CD14-positive monocyte (primary cell): Measurements from ENCODE around the gene ALDH1A3. TPM values are rescaled to one million over a fixed set of nuclear protein-coding genes. Genes with fewer than 3 reads are reported as not detected.

Experiments used
- DNase-seq, 3 donors: peaks; one replicate each; pipeline ENCODE4 v3.0.0-alpha.2; 2011 to 2022
- H2AFZ ChIP-seq: 2 replicates; pipeline ENCODE4 v1.6.0; 2012; ENCODE audit warnings: mild to moderate bottlenecking, low read depth, low read length, inconsistent platforms; ENCODE audit not compliant: insufficient read depth, poor library complexity, severe bottlenecking
- H3K27ac ChIP-seq, 2 donors: 1 replicate in 1 of 2; 2 replicates in 1 of 2; pipeline ENCODE4 v1.5.1; 2012 to 2013; ENCODE audit warnings: low read length in 2 of 2, control low read depth in 1 of 2, inconsistent platforms in 1 of 2, low read depth in 1 of 2, mild to moderate bottlenecking in 1 of 2
- H3K27me3 ChIP-seq, 2 donors: one replicate each; pipeline versions ENCODE4 v1.6.0 to v1.6.1; 2011 to 2013; ENCODE audit warnings: low read length in 2 of 2; ENCODE audit not compliant: control insufficient read depth in 2 of 2, insufficient read depth in 2 of 2
- H3K36me3 ChIP-seq, 2 donors: replicated peaks in 1 of 2; 1 replicate in 1 of 2; 2 replicates in 1 of 2; pipeline versions ENCODE4 v1.5.1 to v1.6.1; 2012 to 2013; ENCODE audit warnings: low read length in 2 of 2, control low read depth in 1 of 2, inconsistent platforms in 1 of 2, mild to moderate bottlenecking in 1 of 2; ENCODE audit not compliant: insufficient read depth in 2 of 2, control insufficient read depth in 1 of 2
- H3K4me1 ChIP-seq, 2 donors: 1 replicate in 1 of 2; 2 replicates in 1 of 2; pipeline versions ENCODE4 v1.5.1 to v1.6.1; 2012 to 2013; ENCODE audit warnings: low read length in 2 of 2, control low read depth in 1 of 2, inconsistent platforms in 1 of 2, mild to moderate bottlenecking in 1 of 2, moderate library complexity in 1 of 2; ENCODE audit not compliant: insufficient read depth in 2 of 2, control insufficient read depth in 1 of 2
- H3K4me2 ChIP-seq: replicated peaks from 2 replicates; pipeline ENCODE3; 2012; ENCODE audit warnings: low read length, moderate library complexity, mild to moderate bottlenecking; ENCODE audit not compliant: poor library complexity, severe bottlenecking; ENCODE audit errors: extremely low read depth
- H3K4me3 ChIP-seq, 3 experiments: fragments of 200-600 bp in 1 of 3; sonication (generic) in 1 of 3; replicated peaks in 1 of 3; 1 replicate in 2 of 3; 2 replicates in 1 of 3; pipeline ENCODE4 v1.5.1; 2011 to 2013; ENCODE audit warnings: low read length in 3 of 3, mild to moderate bottlenecking in 3 of 3, control low read depth in 2 of 3, low read depth in 2 of 3, inconsistent platforms in 1 of 3, moderate library complexity in 1 of 3
- H3K79me2 ChIP-seq: 2 replicates; pipeline ENCODE4 v1.6.0; 2012; ENCODE audit warnings: mild to moderate bottlenecking, control low read depth, inconsistent platforms, low read length, moderate library complexity; ENCODE audit not compliant: insufficient read depth
- H3K9ac ChIP-seq: 2 replicates; pipeline ENCODE4 v1.6.0; 2017; ENCODE audit warnings: low read length, mild to moderate bottlenecking; ENCODE audit not compliant: insufficient read depth, poor library complexity, severe bottlenecking
- H3K9me3 ChIP-seq, 2 donors: replicated peaks in 1 of 2; 1 replicate in 1 of 2; 2 replicates in 1 of 2; pipeline versions ENCODE4 v1.5.1 to v1.6.1; 2012 to 2013; ENCODE audit warnings: low read length in 2 of 2, control low read depth in 1 of 2; ENCODE audit not compliant: control insufficient read depth in 1 of 2, insufficient read depth in 1 of 2
- H4K20me1 ChIP-seq: 2 replicates; pipeline ENCODE4 v1.6.0; 2012; ENCODE audit warnings: mild to moderate bottlenecking, low read length, control low read depth, moderate library complexity; ENCODE audit not compliant: insufficient read depth
- H3K27ac Mint-ChIP-seq, 7 donors: one replicate each; pipeline ENCODE4 v1.8.0; 2020; ENCODE audit warnings: mild to moderate bottlenecking in 7 of 7, mixed read lengths in 7 of 7, moderate library complexity in 6 of 7, inconsistent platforms in 2 of 7
- H3K27me3 Mint-ChIP-seq, 3 donors: one replicate each; pipeline ENCODE4 v1.8.0; 2021 to 2022; ENCODE audit warnings: low read depth in 3 of 3, mild to moderate bottlenecking in 3 of 3, mixed read lengths in 3 of 3, moderate library complexity in 3 of 3, inconsistent platforms in 1 of 3
- H3K36me3 Mint-ChIP-seq, 2 donors: one replicate each; pipeline ENCODE4 v1.8.0; 2020; ENCODE audit warnings: mixed read lengths in 2 of 2, inconsistent platforms in 1 of 2, mild to moderate bottlenecking in 1 of 2
- H3K4me1 Mint-ChIP-seq: one replicate; pipeline ENCODE4 v1.8.0; 2020; ENCODE audit warnings: mild to moderate bottlenecking, mixed read lengths
- H3K4me3 Mint-ChIP-seq, 2 donors: one replicate each; pipeline ENCODE4 v1.8.0; 2020; ENCODE audit warnings: mild to moderate bottlenecking in 2 of 2, mixed read lengths in 2 of 2, moderate library complexity in 1 of 2
- H3K9me3 Mint-ChIP-seq, 7 donors: one replicate each; pipeline ENCODE4 v1.8.0; 2020 to 2022; ENCODE audit warnings: mixed read lengths in 7 of 7, mild to moderate bottlenecking in 6 of 7, moderate library complexity in 6 of 7, inconsistent platforms in 2 of 7
- WGBS: methylation state at CpG from one replicate; pipeline ENCODE4 v1.1.5; 2013; ENCODE audit warnings: missing lambda C conversion rate; ENCODE audit not compliant: insufficient coverage; 5-methylcytosine and 5-hydroxymethylcytosine counted together
- intact Hi-C, 2 donors: fragments of 100-400 bp; cut with micrococcal nuclease; formaldehyde crosslinking; loops; one replicate each; pipeline versions ENCODE4 v1.15.0 to v1.15.1; 2023
- polyA plus RNA-seq, 3 donors: library from polyadenylated mRNA; depleted of rRNA in 1 of 3; unstranded in 2 of 3; stranded (reverse) in 1 of 3; fragments of 300-500 nt in 2 of 3; fragments of >200 nt in 1 of 3; fragmentation: Illumina TruSeq in 2 of 3; gene quantifications; 1 replicate in 2 of 3; 2 replicates in 1 of 3; pipeline ENCODE4 v1.2.3, GENCODE V29; 2012 to 2021
- TF ChIP-seq, protein P1 (sequence below): fragments of 200-600 bp; IDR thresholded peaks from one replicate; pipeline ENCODE4 v1.8.0; 2022; ENCODE audit warnings: antibody characterized with exemption, mild to moderate bottlenecking

ALDH1A3 gene
- polyA plus RNA-seq, 3 donors, result not detected

- Histone ChIP-seq H3K9me3 (no peaks in the 10 kb centered on the region), H3K4me2 (no peak overlapping the region), H3K36me3 (no peaks in the 10 kb centered on the region), H3K27ac (no peak overlapping the region), H2AFZ (peak overlapping the region; percentile 21), H3K79me2 (no peaks in the 10 kb centered on the region), H3K4me1 (peaks cover 14 to 15% of the 10 kb centered on the region in 2 donors), H3K4me3 (no peak overlapping the region), H3K27me3 (peaks cover 0 to 4% of the 10 kb centered on the region in 2 donors), H4K20me1 (no peaks in the 10 kb centered on the region), H3K9ac (no peak overlapping the region)
- peaks cover 3 to 17% (median 6%) of the 10 kb centered on the region in 3 donors for H3K27me3 Mint-ChIP-seq
- intact Hi-C loops, result no loop called here
- H3K4me1 Mint-ChIP-seq, result peaks cover 22% of the 10 kb centered on the region
- H3K4me3 Mint-ChIP-seq, result no peak overlapping the region
- whole genome bisulfite sequencing, result 100% methylated on average over 7 of the region's 13 CpGs
- no peak overlapping the region for H3K27ac Mint-ChIP-seq
- no peaks in the 10 kb centered on the region for H3K36me3 Mint-ChIP-seq
- H3K9me3 Mint-ChIP-seq, result no peaks in the 10 kb centered on the region
- TF ChIP-seq, protein P1, sequence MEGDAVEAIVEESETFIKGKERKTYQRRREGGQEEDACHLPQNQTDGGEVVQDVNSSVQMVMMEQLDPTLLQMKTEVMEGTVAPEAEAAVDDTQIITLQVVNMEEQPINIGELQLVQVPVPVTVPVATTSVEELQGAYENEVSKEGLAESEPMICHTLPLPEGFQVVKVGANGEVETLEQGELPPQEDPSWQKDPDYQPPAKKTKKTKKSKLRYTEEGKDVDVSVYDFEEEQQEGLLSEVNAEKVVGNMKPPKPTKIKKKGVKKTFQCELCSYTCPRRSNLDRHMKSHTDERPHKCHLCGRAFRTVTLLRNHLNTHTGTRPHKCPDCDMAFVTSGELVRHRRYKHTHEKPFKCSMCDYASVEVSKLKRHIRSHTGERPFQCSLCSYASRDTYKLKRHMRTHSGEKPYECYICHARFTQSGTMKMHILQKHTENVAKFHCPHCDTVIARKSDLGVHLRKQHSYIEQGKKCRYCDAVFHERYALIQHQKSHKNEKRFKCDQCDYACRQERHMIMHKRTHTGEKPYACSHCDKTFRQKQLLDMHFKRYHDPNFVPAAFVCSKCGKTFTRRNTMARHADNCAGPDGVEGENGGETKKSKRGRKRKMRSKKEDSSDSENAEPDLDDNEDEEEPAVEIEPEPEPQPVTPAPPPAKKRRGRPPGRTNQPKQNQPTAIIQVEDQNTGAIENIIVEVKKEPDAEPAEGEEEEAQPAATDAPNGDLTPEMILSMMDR, result no peak
- no peak for DNase-seq
These were observed 20.6 kb downstream of the ALDH1A3 start for GRCh38 chr15:100900136-100900794.

GRCh38 chr15:100900795-100901169 is 21.2 kb downstream of the ALDH1A3 start:
- intact Hi-C loops, result no loop called here
- peaks cover 22% of the 10 kb centered on the region for H3K4me1 Mint-ChIP-seq
- no peak overlapping the region for H3K4me3 ChIP-seq

More at GRCh38 chr15:100900795-100901169, 21.2 kb downstream of the ALDH1A3 start:
- H3K4me1 ChIP-seq, result peaks cover 14 to 15% of the 10 kb centered on the region in 2 donors
- H3K4me3 Mint-ChIP-seq, result no peak overlapping the region
- no peak overlapping the region for H3K4me2 ChIP-seq
- peaks cover 3 to 16% (median 3%) of the 10 kb centered on the region in 3 donors for H3K27me3 Mint-ChIP-seq
- no peak overlapping the region for H3K27ac ChIP-seq
- DNase-seq, result no peak
- H4K20me1 ChIP-seq, result no peaks in the 10 kb centered on the region
- peaks cover 0 to 4% of the 10 kb centered on the region in 2 donors for H3K27me3 ChIP-seq
- WGBS, result 96% methylated on average over 4 of the region's 9 CpGs
- no peaks in the 10 kb centered on the region for H3K9me3 Mint-ChIP-seq
- peak overlapping the region in 1 of 7 donors; percentile 21 for H3K27ac Mint-ChIP-seq
- H3K36me3 ChIP-seq, result no peaks in the 10 kb centered on the region
- no peaks in the 10 kb centered on the region for H3K79me2 ChIP-seq
- no peaks in the 10 kb centered on the region for H3K9me3 ChIP-seq
- H3K9ac ChIP-seq, result no peak overlapping the region
- peak overlapping the region; percentile 21 for H2AFZ ChIP-seq
- TF ChIP-seq, protein P1, result no peak
- H3K36me3 Mint-ChIP-seq, result no peaks in the 10 kb centered on the region
